Mucosa of descending colon (tissue), 3 donors: ENCODE data around the gene MBD1. TPM values are rescaled to one million over a fixed set of nuclear protein-coding genes. Genes with fewer than 3 reads are reported as not detected.

Experiments used
- ATAC-seq: fragments of 200-7000 bp; cut with Tn5 transposase; one replicate; pipeline ENCODE4 v1.9.1; 2020; ENCODE audit warnings: mild to moderate bottlenecking, moderate library complexity
- DNase-seq, 3 donors: peaks; one replicate each; pipeline ENCODE4 v3.0.0-alpha.2; 2020
- H3K36me3 ChIP-seq: fragments of 200-600 bp; one replicate; pipeline ENCODE4 v1.8.0; 2021; ENCODE audit warnings: low read depth, mild to moderate bottlenecking
- H3K4me1 ChIP-seq: fragments of 200-600 bp; one replicate; pipeline ENCODE4 v1.8.0; 2021; ENCODE audit warnings: low read depth, mild to moderate bottlenecking
- H3K4me3 ChIP-seq: fragments of 200-600 bp; one replicate; pipeline ENCODE4 v1.8.0; 2021; ENCODE audit warnings: mild to moderate bottlenecking
- H3K9me3 ChIP-seq: fragments of 200-600 bp; one replicate; pipeline ENCODE4 v1.8.0; 2021; ENCODE audit warnings: mild to moderate bottlenecking
- CTCF ChIP-seq: fragments of 200-600 bp; IDR thresholded peaks from one replicate; pipeline ENCODE4 v1.8.0; 2022; ENCODE audit warnings: antibody characterized with exemption, mild to moderate bottlenecking
- intact Hi-C, 2 donors: fragments of 100-400 bp; cut with DNase I in 1 of 2; cut with micrococcal nuclease in 1 of 2; formaldehyde crosslinking; loops; one replicate each; pipeline versions ENCODE4 v1.11.0 to v1.11.1; 2022; cut with DNase I, micrococcal nuclease
- total RNA-seq, 3 donors: library from RNA; stranded (reverse); fragmentation: NEBNext Ultra II Directional in 2 of 3; extraction: Animal tissue kit (Norgen Biotek cat#: 25700) in 2 of 3; gene quantifications; one replicate each; pipeline versions ENCODE4 v1.2.1 to v1.2.4, GENCODE V29; 2021 to 2023
- donor health status: DM: no; HTN: no; CAD: no; lungs with moderate emphysema.
- donor health status: DM: no; HTN: no; CAD: no.
- donor health status: DM: no; HTN: yes; CAD: no.

Gene MBD1
- total RNA-seq, 3 donors from 2014 or later = 71.4 to 90.2 (median 75.1) TPM

DNA sequence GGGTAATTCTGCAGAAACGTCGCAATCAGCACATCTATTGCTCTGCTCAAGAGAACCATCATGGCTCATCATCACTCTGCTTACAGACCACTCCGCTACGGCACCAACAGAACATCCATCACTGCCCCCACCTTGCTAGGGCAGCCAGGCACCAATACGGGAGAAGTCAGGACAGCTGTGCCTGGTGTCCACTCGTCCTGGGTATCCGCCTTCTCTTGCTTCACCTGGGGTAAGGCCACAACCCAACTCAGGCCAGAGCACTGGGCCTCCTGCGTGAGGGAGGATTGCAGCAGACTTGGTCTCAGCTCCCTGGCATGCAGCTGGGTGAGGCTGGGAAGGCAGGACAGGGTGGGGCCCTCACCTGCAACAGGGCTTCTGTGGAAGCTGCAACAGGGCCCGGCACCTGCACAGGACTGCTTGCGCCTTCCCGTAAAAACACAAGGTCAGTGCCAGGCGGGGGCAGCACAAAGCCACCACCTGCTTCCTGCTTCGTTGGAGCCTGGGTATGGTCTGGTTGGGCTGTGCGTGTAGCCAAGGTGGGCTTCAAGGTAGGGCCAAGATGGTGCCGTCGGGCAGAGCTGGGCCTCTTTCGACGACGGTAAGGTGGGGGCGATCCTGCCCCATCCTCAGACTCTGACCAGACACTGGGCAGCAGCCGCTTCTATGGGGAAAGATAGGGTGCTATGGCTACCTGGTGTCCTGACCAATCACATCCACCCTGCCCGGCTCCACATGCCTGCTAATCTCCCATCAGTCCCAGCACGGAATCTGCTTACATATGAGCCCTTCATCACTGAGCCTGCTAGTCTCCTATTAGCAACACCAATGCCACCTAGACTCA lies 7.9 kb downstream of the MBD1 start:
- Histone ChIP-seq H3K36me3 (peaks cover 21% of the 10 kb centered on the region), H3K4me3 (no peak overlapping the region), H3K4me1 (no peaks in the 10 kb centered on the region), H3K9me3 (no peaks in the 10 kb centered on the region)
- ATAC-seq = no peak
- intact Hi-C loops = no loop called here
- DNase-seq = peak in 1 of 3 donors; percentile 48
- TF ChIP-seq CTCF = no peak

DNA sequence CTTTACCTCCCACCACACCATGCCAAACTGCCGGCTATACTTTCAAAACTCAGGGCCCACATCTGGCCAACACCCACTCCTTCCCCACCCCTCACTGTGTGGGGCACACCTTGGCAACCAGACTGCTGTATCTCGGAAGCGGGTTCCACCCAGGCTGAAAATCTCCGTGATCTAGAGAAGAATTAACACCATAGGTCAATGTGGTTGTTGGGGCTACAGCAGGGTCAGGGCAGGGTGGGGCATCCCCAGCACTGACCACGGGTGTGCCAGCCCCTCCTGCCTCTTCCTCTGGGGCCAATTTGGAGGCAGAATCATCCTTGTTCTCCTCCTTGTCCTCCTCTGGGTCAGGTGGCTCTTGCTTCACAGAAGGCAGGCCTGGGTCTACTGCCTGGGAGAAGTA lies 8.8 kb downstream of the MBD1 start:
- DNase-seq (no peak), ATAC-seq (no peak)
- intact Hi-C loops = no loop called here
- Histone ChIP-seq H3K36me3 (peaks cover 21% of the 10 kb centered on the region), H3K4me1 (no peaks in the 10 kb centered on the region), H3K4me3 (no peak overlapping the region), H3K9me3 (no peaks in the 10 kb centered on the region)
- TF ChIP-seq CTCF = no peak

DNA sequence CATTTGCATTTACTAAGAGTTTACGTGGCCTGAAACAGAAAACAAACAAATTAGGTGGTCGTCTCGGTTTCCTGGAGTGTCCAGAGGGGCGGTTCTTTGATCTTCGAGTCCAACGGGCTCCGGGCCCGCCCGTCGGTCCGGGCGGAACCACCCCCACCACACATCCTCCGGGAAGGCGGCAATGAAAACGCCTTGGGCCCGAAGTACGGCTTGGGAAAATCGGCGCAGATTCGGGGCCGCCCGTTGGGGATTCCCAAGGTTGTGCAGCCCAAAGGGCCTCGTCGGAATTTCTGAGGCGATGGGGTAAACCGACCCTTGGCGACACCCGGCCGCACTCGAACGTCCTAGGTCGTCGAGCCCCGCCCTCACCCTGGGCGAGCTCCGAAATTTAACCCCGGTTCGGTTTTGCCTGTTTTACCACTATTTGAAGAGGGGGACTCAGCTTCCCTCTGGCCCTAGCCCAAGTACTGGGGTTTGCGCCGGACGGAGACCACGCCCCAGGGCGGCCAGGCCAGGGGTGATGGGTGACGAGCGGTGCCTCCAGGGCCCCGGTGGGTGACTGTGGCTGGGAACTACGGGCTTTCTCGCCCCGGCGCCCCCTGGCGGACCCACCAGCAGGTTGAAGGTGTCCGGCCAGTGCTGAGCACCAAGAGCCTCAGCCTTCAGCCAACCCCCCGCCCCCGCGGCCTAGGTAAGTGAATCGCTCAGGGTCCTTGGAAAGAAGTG lies 13.1 kb downstream of the MBD1 start:
- intact Hi-C loops = loop anchor here in 1 of 2 donors (5.0 kb wide), 1 partner anchor 39 kb away; no protein-coding TSS in a partner anchor
- peak; percentile 84 for ATAC-seq
- Histone ChIP-seq H3K9me3 (no peaks in the 10 kb centered on the region), H3K36me3 (peaks cover 9% of the 10 kb centered on the region), H3K4me1 (no peaks in the 10 kb centered on the region), H3K4me3 (no peak overlapping the region)
- TF ChIP-seq CTCF = peak; percentile 51
- peak; percentile 88 to 92 (median 88) for DNase-seq

DNA sequence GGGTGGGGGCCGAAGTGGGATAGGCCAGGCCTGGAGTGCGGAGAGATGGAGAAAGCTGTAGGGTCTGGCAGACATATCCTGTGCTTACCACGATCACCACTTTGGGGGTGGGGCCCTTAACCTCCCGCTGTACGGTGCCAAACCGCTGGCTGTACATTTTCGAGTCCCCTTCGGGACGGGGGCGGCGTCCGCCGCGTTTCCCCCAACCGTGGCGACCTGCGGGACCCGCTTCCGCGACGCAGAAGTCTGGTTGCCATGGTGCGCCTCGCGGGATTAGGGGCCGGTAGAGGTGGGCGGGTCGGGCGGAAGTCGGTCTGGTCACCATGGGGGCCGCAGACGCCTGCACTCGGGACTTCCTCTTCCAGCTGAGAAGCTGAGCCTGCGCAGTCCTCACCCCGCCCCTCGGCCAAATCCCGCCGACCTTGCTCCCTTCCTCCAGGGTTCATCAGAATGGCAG lies 15.0 kb downstream of the MBD1 start, which contains the start of gene CFAP53:
Gene CFAP53 (minus strand): TSS at position 248 of the 457 bp plus-strand sequence. CDS start 91 bp downstream, at position 157.
- Histone ChIP-seq H3K4me3 (peak within 1 kb of the TSS; percentile 15), H3K36me3 (no peaks in the 10 kb centered on the region), H3K9me3 (no peaks in the 10 kb centered on the region), H3K4me1 (no peaks in the 10 kb centered on the region)
- ATAC-seq (peak; percentile 96), DNase-seq (peak; percentile 92 to 97 (median 93))
- no peak for TF ChIP-seq CTCF
- intact Hi-C loops = loop anchor here in 1 of 2 donors (5.0 kb wide), 1 partner anchor 41 kb away; no protein-coding TSS in a partner anchor

GRCh38 chr18:50262977-50263376 lies 18.3 kb downstream of the MBD1 start:
- H3K9me3 ChIP-seq = no peaks in the 10 kb centered on the region
- H3K4me3 ChIP-seq = no peak overlapping the region
- TF ChIP-seq CTCF = no peak
- intact Hi-C loops = no loop called here
- ATAC-seq (no peak), DNase-seq (no peak)
- no peaks in the 10 kb centered on the region for H3K4me1 ChIP-seq
- no peaks in the 10 kb centered on the region for H3K36me3 ChIP-seq
